ENCODE data around the gene ASTN2.

Gene ASTN2

DNA sequence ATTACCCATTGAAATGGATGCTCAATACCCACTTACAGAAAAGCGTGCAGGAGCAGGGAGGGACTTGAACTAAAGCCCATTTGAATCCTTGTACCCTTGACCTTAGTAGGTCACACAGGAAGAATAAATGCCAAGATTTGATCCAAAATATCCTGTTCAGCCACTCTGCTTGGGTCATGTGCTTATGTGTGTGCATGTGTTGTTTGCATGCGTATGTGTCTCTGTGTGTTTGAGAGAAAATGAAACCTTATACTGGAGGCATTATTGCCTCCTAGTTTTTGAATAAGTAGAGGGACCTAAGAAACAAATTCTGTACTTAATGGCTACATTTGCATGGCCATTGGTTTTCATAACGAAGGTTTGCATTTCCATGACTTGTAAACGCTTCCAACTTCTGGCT is 791.1 kb downstream of the ASTN2 start:
- H3K27me3 ChIP-seq = no peaks in the 10 kb centered on the region
- TF ChIP-seq, protein P1, sequence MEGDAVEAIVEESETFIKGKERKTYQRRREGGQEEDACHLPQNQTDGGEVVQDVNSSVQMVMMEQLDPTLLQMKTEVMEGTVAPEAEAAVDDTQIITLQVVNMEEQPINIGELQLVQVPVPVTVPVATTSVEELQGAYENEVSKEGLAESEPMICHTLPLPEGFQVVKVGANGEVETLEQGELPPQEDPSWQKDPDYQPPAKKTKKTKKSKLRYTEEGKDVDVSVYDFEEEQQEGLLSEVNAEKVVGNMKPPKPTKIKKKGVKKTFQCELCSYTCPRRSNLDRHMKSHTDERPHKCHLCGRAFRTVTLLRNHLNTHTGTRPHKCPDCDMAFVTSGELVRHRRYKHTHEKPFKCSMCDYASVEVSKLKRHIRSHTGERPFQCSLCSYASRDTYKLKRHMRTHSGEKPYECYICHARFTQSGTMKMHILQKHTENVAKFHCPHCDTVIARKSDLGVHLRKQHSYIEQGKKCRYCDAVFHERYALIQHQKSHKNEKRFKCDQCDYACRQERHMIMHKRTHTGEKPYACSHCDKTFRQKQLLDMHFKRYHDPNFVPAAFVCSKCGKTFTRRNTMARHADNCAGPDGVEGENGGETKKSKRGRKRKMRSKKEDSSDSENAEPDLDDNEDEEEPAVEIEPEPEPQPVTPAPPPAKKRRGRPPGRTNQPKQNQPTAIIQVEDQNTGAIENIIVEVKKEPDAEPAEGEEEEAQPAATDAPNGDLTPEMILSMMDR (IDR thresholded peaks at IDR 0.05) = no peak
- H3K9me3 ChIP-seq = no peaks in the 10 kb centered on the region
- H3K4me3 ChIP-seq = no peak overlapping the region
- intact Hi-C loops (cut with DNase I; ENCODE audit: low total_unique reads) = no loop called here
- H3K36me3 ChIP-seq = no peaks in the 10 kb centered on the region
- H3K27ac ChIP-seq = no peak overlapping the region
- no peaks in the 10 kb centered on the region for H3K4me1 ChIP-seq
- DNase-seq = no peak

DNA sequence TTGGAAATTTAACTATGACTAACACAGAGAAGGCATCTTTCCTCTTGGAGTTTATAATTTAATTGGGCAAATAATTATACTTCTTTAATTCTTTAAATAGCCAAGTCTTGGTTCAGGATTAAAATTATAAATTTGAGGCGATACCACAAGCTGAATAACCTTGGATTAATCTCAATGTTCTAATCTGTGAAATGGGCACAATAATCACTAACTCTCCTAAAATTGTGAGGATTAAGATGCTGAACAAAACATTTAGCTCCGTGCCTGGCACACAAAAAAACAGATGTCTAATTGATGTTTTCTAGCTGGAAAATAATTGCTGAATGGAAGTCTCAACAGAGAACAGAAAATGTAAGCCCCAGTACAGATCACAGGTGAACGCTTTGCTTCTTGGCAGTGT is 797.5 kb downstream of the ASTN2 start:
- no peak for DNase-seq
- Histone ChIP-seq H3K4me1 (no peaks in the 10 kb centered on the region), H3K9me3 (no peaks in the 10 kb centered on the region), H3K27ac (no peak overlapping the region), H3K4me3 (no peak overlapping the region), H3K27me3 (no peaks in the 10 kb centered on the region), H3K36me3 (no peaks in the 10 kb centered on the region)
- TF ChIP-seq, protein P1 (IDR thresholded peaks at IDR 0.05) = no peak
- intact Hi-C loops (cut with DNase I; ENCODE audit: low total_unique reads) = loop anchor here (5.0 kb wide), 1 partner anchor 735 kb away; no protein-coding TSS in a partner anchor

DNA sequence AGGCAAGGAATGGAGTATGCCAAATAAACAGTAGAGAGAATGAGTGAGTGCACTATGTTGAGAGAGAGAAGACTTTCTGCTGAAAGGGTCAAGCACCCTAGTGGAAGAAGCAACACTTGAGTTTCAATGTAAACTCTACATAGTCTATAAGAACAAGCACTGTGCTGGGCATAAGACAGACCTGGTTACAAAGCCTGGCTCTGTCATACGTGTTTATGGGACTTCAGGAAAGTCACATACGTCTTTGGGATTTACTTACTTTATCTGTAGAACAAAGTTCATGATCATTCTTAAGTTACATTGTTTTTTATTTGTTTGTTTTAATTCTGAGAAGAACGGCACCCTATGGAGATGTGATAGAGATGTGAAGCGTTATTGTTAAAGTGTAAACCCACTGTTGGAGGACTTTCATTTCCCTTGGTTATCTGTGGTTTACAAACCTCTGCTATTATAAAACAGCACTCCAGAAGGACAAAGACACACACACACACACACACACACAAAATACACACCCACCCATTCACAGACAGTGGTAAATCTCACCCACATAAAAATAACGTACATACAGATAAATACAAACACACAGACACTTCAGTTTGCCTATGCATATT is 798.4 kb downstream of the ASTN2 start:
- no peak for DNase-seq
- intact Hi-C loops (cut with DNase I; ENCODE audit: low total_unique reads) = loop anchor here (5.0 kb wide), 1 partner anchor 734 kb away; no protein-coding TSS in a partner anchor
- Histone ChIP-seq H3K27ac (no peak overlapping the region), H3K4me1 (no peaks in the 10 kb centered on the region), H3K36me3 (no peaks in the 10 kb centered on the region), H3K27me3 (no peaks in the 10 kb centered on the region), H3K4me3 (no peak overlapping the region), H3K9me3 (no peaks in the 10 kb centered on the region)
- TF ChIP-seq, protein P1 (IDR thresholded peaks at IDR 0.05) = no peak

DNA sequence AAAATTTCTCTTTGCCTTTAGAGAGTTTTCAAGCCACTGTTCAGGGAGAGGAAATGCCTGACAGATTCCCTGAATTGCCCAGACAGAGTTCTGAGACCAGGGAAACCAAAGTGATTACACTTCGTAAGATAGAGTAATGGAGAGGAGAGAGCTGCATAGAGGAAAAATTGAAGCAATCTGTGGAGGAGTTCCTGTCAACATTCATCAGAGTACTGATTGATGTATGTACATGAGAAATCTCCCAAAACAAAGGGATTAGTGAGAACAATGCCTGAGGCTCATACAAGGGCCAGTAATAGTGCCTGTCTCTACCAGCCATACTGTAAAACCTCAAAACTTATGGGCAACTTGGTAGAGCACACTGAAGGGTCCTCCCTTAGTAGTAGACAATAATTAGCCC is 806.8 kb downstream of the ASTN2 start:
- Histone ChIP-seq H3K27me3 (no peaks in the 10 kb centered on the region), H3K27ac (no peak overlapping the region), H3K9me3 (no peaks in the 10 kb centered on the region), H3K4me3 (no peak overlapping the region), H3K4me1 (no peaks in the 10 kb centered on the region), H3K36me3 (no peaks in the 10 kb centered on the region)
- intact Hi-C loops (cut with DNase I; ENCODE audit: low total_unique reads) = no loop called here
- TF ChIP-seq, protein P1 (IDR thresholded peaks at IDR 0.05) = no peak
- DNase-seq = no peak

DNA sequence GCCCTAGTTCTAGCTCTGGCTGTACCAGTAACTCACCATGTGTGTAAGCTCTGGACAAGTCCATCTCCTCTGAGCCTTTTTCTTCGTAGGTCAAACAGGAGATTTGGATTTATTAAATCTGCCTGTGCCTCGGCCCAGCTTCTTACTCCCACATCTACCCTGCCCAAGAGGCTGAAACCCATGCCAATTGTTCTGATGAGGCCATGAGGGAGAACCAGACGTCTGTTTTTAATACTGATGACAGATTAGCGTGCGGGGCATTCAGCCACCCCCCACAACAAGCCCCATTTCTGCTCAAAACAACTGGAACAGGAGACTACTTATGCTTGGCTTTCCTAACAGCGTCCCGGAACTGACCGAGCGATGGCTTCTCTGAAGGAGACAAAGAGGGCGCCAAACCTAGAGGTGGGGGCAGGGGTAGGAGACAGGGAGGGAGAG is 808.9 kb downstream of the ASTN2 start:
- peak in 1 of 2 donors; percentile 30 for DNase-seq
- TF ChIP-seq, protein P1 (IDR thresholded peaks at IDR 0.05) = no peak
- Histone ChIP-seq H3K27ac (no peak overlapping the region), H3K4me1 (no peaks in the 10 kb centered on the region), H3K27me3 (no peaks in the 10 kb centered on the region), H3K4me3 (no peak overlapping the region), H3K36me3 (no peaks in the 10 kb centered on the region), H3K9me3 (no peaks in the 10 kb centered on the region)
- intact Hi-C loops (cut with DNase I; ENCODE audit: low total_unique reads) = no loop called here

DNA sequence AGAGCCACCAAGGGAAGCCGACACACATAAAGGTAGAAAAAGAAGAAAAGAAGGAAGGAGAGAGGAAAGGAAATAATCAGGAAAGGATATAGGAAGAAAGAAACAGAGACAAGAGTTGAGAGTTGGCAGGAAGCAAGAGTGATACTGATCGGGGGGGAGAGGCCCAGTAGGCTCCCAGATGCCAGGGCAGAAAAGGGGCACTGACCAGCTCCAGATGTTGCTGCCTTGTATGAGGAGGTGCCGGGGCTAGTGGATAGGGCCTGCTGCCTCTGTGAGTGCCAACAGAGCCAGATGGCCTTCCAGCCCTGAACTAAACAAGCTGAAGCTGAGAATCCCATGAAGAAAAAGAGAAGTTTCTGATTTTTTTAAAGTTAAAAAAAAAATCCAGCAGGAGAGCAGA is 809.8 kb downstream of the ASTN2 start:
- TF ChIP-seq, protein P1 (IDR thresholded peaks at IDR 0.05) = no peak
- no peak for DNase-seq

More for the DNA sequence above, 809.8 kb downstream of the ASTN2 start:
- intact Hi-C loops (cut with DNase I; ENCODE audit: low total_unique reads) = no loop called here
- Histone ChIP-seq H3K4me3 (no peak overlapping the region), H3K4me1 (no peaks in the 10 kb centered on the region), H3K36me3 (no peaks in the 10 kb centered on the region), H3K9me3 (no peaks in the 10 kb centered on the region), H3K27me3 (no peaks in the 10 kb centered on the region), H3K27ac (no peak overlapping the region)
